Brain microvascular endothelial cell (primary cell): ENCODE data around the gene TASP1.
"Not testable (repeated sequence)": the region's sequence is repeated elsewhere in the genome, so short reads cannot be mapped to it uniquely, and the experiment has no call there.

Experiments
- DNase-seq: peaks from one replicate; pipeline ENCODE4 v3.0.0-alpha.2; 2020
- H3K27ac ChIP-seq: fragments of 250-450 bp; sonication (Bioruptor Pico); 2 replicates; pipeline ENCODE4 v1.5.1; 2020; ENCODE audit warnings: mild to moderate bottlenecking, moderate library complexity
- H3K27me3 ChIP-seq: fragments of 250-450 bp; sonication (Bioruptor Pico); replicated peaks from 2 replicates; pipeline ENCODE4 v1.5.1; 2020; ENCODE audit warnings: mild to moderate bottlenecking
- H3K36me3 ChIP-seq: fragments of 250-450 bp; sonication (Bioruptor Pico); replicated peaks from 2 replicates; pipeline ENCODE4 v1.5.1; 2020; ENCODE audit warnings: mild to moderate bottlenecking
- H3K4me3 ChIP-seq: 2 replicates; pipeline ENCODE4 v1.5.1; 2011; ENCODE audit warnings: low read depth, mild to moderate bottlenecking, control low read depth, low read length, moderate library complexity
- CTCF ChIP-seq: IDR thresholded peaks from 2 replicates; pipeline ENCODE4 v1.5.1; 2011; ENCODE audit warnings: low read depth, mild to moderate bottlenecking, moderate library complexity, low read length, control low read depth, inconsistent platforms; ENCODE audit errors: missing control alignments
- in situ Hi-C: cut with HindIII; loops from 2 replicates; pipeline ENCODE4 v1.10.0; 2017; ENCODE audit warnings: low sequenced_read_pairs, low pct_ligation_motif_present

TASP1 gene

GRCh38 chr20:13382786-13383185 lies 255.9 kb downstream of the TASP1 start:
- Histone ChIP-seq H3K27ac (no peak overlapping the region), H3K4me3 (no peak overlapping the region), H3K27me3 (no peaks in the 10 kb centered on the region), H3K36me3 (no peaks in the 10 kb centered on the region)
- in situ Hi-C loops = no loop called here
- DNase-seq = no peak
- TF ChIP-seq CTCF = no peak

DNA sequence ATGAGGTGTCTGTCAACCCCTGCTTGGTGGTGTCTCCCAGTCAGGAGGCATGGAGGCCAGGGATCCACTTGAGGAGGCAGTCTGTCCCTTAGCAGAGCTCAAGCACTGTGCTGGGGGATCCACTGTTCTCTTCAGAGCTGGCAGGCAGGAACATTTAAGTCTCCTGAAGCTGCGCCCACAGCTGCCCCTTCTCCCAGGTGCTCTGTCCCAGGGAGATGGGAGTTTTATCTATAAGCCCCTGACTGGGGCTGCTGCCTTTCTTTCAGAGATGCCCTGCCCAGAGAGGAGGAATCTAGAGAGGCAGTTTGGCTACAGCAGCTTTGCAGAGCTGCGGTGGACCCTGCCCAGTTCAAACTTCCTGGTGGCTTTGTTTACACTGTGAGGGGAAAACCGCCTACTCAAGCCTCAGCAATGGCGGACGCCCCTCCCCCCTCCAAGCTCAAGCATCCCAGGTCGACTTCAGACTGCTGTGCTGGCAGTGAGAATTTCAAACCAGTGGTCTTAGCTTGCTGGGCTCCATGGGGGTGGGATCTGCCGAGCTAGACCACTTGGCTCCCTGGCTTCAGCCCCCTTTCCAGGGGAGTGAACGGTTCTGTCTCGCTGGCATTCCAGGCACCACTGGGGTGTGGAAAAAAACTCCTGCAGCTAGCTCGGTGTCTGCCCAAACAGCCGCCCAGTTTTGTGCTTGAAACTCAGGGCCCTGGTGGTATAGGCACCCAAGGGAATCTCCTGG lies 258.1 kb downstream of the TASP1 start:
- DNase-seq, H3K4me3 ChIP-seq, H3K36me3 ChIP-seq, H3K27me3 ChIP-seq, H3K27ac ChIP-seq, in situ Hi-C loops: not testable (repeated sequence)

DNA sequence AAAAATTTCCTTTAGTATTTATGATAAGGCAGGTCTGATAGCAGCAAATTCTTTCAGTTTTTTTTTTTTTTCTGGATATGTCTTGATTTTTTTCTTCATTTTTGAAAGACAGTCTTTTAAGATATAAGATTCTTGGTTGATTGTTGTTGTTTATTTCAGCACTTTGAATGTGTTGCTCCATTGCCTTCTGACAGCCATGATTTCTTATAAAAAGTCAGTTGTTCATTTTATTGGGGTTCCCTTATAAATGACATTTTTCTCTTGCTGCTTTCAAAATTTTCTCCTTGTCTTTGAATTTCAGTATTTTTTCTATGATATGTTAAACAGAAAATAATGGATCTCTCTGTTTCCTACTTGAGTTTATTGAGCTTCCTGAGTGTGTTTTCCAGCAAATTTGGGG lies 265.3 kb downstream of the TASP1 start:
- in situ Hi-C loops = no loop called here
- H3K27ac ChIP-seq = no peak overlapping the region
- TF ChIP-seq CTCF = no peak
- H3K36me3 ChIP-seq = no peaks in the 10 kb centered on the region
- no peak overlapping the region for H3K4me3 ChIP-seq
- H3K27me3 ChIP-seq = no peaks in the 10 kb centered on the region
- DNase-seq = no peak

DNA sequence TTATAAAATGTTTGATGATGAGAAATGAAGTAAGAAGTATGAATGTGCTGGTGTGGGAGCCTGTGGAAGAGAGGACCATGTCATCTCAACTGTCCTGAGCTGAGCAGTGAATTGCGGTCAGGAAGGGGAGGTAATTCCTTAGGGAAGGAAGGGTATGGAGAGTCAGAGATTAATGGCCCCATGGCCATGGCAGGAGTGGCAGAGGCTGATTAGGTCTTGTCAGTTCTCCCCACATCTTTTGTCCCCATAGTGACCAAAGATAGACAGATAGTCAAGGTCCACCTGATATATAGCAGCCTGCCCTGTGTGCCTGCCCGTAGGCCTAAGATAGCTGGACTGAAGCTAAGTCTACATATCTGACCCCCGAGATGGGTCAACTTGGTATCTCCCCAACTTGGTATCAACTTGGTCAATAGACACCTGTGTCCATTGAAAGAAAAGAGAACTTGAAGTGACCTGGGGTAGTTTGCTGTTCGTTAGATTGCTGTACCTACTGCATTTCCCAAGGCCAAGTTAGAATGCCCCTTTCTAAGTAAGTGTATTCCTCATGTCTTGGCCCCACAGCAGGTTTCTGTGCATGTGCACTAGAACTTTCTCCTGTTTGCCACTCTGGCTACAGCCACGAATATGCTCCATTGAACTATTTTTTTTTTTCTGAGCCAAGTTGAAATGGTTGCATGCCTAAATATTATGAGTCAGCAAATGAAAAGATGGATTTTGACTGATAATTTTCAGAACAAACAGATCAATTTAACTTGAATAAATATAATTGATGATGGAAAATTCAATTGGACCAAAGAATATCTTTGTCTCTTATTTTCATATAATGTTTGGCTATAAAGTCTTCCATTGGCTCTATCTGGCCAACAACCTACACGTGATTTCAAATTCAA lies 274.2 kb downstream of the TASP1 start:
- Histone ChIP-seq H3K4me3 (no peak overlapping the region), H3K27ac (no peak overlapping the region), H3K36me3 (no peaks in the 10 kb centered on the region), H3K27me3 (no peaks in the 10 kb centered on the region)
- in situ Hi-C loops = no loop called here
- TF ChIP-seq CTCF = no peak
- DNase-seq = no peak

- no peak overlapping the region for H3K4me3 ChIP-seq
- in situ Hi-C loops = no loop called here
- TF ChIP-seq CTCF = no peak
- no peak overlapping the region for H3K27ac ChIP-seq
- no peaks in the 10 kb centered on the region for H3K36me3 ChIP-seq
- H3K27me3 ChIP-seq = no peaks in the 10 kb centered on the region
- no peak for DNase-seq
Measured at GRCh38 chr20:13363473-13363872, 275.3 kb downstream of the TASP1 start.

DNA sequence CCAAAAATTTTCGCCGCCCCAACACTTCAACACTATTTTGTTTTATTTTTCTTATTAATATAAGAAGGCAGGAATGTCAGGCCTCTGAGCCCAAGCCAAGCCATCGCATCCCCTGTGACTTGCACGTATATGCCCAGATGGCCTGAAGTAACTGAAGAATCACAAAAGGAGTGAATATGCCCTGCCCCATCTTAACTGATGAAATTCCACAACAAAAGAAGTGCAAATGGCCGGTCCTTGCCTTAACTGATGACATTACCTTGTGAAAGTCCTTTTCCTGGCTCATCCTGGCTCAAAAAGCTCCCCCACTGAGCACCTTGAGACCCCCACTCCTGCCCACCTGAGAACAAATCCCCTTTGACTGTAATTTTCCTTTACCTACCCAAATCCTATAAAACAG lies 276.6 kb downstream of the TASP1 start:
- H3K27ac ChIP-seq, H3K36me3 ChIP-seq, DNase-seq, H3K27me3 ChIP-seq, H3K4me3 ChIP-seq, in situ Hi-C loops: not testable (repeated sequence)

- H3K27ac ChIP-seq, DNase-seq, H3K27me3 ChIP-seq, H3K36me3 ChIP-seq, in situ Hi-C loops, H3K4me3 ChIP-seq: not testable (repeated sequence)
Measured at GRCh38 chr20:13358936-13359335, 279.8 kb downstream of the TASP1 start.

DNA sequence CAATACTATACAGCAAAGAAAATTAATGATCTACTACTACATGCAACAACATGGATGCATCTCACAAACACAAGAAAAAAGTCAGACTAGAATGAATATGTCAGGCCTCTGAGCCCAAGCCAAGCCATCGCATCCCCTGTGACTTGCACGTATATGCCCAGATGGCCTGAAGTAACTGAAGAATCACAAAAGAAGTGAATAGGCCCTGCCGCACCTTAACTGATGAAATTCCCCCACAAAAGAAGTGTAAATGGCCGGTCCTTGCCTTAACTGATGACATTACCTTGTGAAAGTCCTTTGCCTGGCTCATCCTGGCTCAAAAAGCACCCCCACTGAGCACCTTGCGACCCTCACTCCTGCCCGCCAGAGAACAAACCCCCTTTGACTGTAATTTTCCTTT lies 280.9 kb downstream of the TASP1 start:
- H3K4me3 ChIP-seq, H3K36me3 ChIP-seq, H3K27me3 ChIP-seq, H3K27ac ChIP-seq, in situ Hi-C loops, DNase-seq: not testable (repeated sequence)
